ENCODE measurements around the gene C1orf141. TPM values are rescaled to one million over a fixed set of nuclear protein-coding genes. Genes with fewer than 3 reads are reported as not detected.

Gene C1orf141
- total and polyA plus RNA-seq, 2 donors (not counting 3 experiments of a cell fraction or from before 2014, with no cell fraction given), result not detected

DNA sequence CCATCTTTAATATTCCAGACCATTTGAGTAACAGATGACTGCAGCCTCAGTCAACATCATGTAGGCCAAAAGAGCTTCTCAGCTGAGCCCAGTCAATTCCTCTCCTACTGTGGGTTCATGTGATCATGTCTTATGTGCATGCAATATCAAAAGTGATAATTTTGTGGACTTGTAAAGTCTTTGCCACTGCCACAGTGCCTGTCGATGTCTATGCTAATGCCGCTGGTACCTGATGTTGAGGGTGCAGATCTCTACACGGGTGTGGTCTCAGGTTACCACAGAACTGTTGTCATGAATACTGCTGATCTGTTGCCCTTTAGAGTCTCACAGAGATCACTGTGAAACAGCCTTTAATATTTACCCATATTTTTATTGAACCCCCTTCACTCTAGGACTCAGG lies 11.3 kb upstream of the C1orf141 start:
- FAIRE-seq, result no peak
- no peaks in the 10 kb centered on the region for H3K79me2 ChIP-seq (ENCODE audit: control insufficient read depth, insufficient read depth, low read length)

More for the DNA sequence above, 11.3 kb upstream of the C1orf141 start:
- dilution Hi-C loops (cut with MboI; ENCODE audit: extremely low pct_ligation_motif_present, low sequenced_read_pairs), result no loop called here
- ChIA-PET POLR2A (no interaction called here), CTCF (interaction anchor here (1.3 to 3.3 kb wide), 2 partner anchors 65 to 150 kb away, joined by 3 to 15 read pairs; no protein-coding TSS in a partner anchor)
- H3K27me3 ChIP-seq (ENCODE audit: control insufficient read depth in 2 of 2, insufficient read depth in 2 of 2, low read length in 2 of 2), result peaks cover 0 to 2% of the 10 kb centered on the region in 2 experiments
- DNase-seq (ENCODE audit: low read depth, low spot score), result no peak
- no TSS peak for BruUV-seq (replicated peaks)
- no peak overlapping the region for H2AFZ ChIP-seq (ENCODE audit: low read depth, low read length)
- no peaks in the 10 kb centered on the region for H3K36me3 ChIP-seq (ENCODE audit: control insufficient read depth in 2 of 2, extremely low read depth in 1 of 2, insufficient read depth in 2 of 2, low read length in 2 of 2)
- no peak overlapping the region for H3K9ac ChIP-seq (replicated peaks; ENCODE audit: extremely low read depth, insufficient read depth, low read length)
- no peak overlapping the region for H3K27ac ChIP-seq (ENCODE audit: insufficient read depth, low read depth, low read length)
- H3K4me2 ChIP-seq (ENCODE audit: insufficient read depth, low read length), result no peak overlapping the region
- TF ChIP-seq MYC (IDR thresholded peaks at IDR 0.05; ENCODE audit: low read depth, low read length) (no peak), GATA2 (IDR thresholded peaks at IDR 0.05; ENCODE audit: insufficient read depth, insufficient read length, low read depth, low read length) (no peak), FOS (IDR thresholded peaks at IDR 0.05; ENCODE audit: borderline replicate concordance, insufficient read depth, low read length) (no peak), POLR2A (IDR thresholded peaks at IDR 0.05; ENCODE audit: low read depth, low read length) (no peak), EZH2 (IDR thresholded peaks at IDR 0.05; ENCODE audit: borderline replicate concordance, low read depth, low read length, severe bottlenecking) (no peak), POLR2AphosphoS5 (IDR thresholded peaks at IDR 0.05; ENCODE audit: insufficient read depth, low read depth, low read length) (no peak), JUN (IDR thresholded peaks at IDR 0.05; ENCODE audit: borderline replicate concordance, insufficient read depth, insufficient read length, low read depth) (no peak)
- TF ChIP-seq, protein P1, sequence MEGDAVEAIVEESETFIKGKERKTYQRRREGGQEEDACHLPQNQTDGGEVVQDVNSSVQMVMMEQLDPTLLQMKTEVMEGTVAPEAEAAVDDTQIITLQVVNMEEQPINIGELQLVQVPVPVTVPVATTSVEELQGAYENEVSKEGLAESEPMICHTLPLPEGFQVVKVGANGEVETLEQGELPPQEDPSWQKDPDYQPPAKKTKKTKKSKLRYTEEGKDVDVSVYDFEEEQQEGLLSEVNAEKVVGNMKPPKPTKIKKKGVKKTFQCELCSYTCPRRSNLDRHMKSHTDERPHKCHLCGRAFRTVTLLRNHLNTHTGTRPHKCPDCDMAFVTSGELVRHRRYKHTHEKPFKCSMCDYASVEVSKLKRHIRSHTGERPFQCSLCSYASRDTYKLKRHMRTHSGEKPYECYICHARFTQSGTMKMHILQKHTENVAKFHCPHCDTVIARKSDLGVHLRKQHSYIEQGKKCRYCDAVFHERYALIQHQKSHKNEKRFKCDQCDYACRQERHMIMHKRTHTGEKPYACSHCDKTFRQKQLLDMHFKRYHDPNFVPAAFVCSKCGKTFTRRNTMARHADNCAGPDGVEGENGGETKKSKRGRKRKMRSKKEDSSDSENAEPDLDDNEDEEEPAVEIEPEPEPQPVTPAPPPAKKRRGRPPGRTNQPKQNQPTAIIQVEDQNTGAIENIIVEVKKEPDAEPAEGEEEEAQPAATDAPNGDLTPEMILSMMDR (IDR thresholded peaks at IDR 0.05; ENCODE audit: extremely low read depth in 1 of 2, insufficient read depth in 1 of 2, low read depth in 1 of 2, low read length in 2 of 2), result no peak
- TF ChIP-seq, protein P2, sequence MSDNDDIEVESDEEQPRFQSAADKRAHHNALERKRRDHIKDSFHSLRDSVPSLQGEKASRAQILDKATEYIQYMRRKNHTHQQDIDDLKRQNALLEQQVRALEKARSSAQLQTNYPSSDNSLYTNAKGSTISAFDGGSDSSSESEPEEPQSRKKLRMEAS (IDR thresholded peaks at IDR 0.05; ENCODE audit: insufficient read depth, insufficient read length), result no peak
- H3K9me1 ChIP-seq (replicated peaks; ENCODE audit: control insufficient read depth, extremely low read depth, insufficient read depth, low read length), result no peaks in the 10 kb centered on the region
- H3K9me3 ChIP-seq (replicated peaks; ENCODE audit: control insufficient read depth, insufficient read depth, low read length), result no peaks in the 10 kb centered on the region
- no peaks in the 10 kb centered on the region for H3K4me1 ChIP-seq (ENCODE audit: control insufficient read depth, extremely low read depth, insufficient read depth, low read length)
- H4K20me1 ChIP-seq (replicated peaks; ENCODE audit: control insufficient read depth, extremely low read depth, insufficient read depth, low read length), result no peaks in the 10 kb centered on the region
- intact Hi-C loops (cut with micrococcal nuclease), result loop anchor here (5.0 to 10.0 kb wide), 2 partner anchors 66 to 691 kb away; no protein-coding TSS in a partner anchor
- no peak overlapping the region for H3K4me3 ChIP-seq (replicated peaks in 1 of 3; ENCODE audit: insufficient read depth in 1 of 3, low read depth in 1 of 3, low read length in 3 of 3)

Data from endothelial cell of umbilical vein (primary cell).